Mucosa of descending colon (tissue), 3 donors: ENCODE data around the gene MAOA. TPM values are rescaled to one million over a fixed set of nuclear protein-coding genes. Genes with fewer than 3 reads are reported as not detected.

Experiments used
- ATAC-seq: fragments of 200-7000 bp; cut with Tn5 transposase; one replicate; pipeline ENCODE4 v1.9.1; 2020; ENCODE audit warnings: mild to moderate bottlenecking, moderate library complexity
- DNase-seq, 3 donors: peaks; one replicate each; pipeline ENCODE4 v3.0.0-alpha.2; 2020
- H3K36me3 ChIP-seq: fragments of 200-600 bp; one replicate; pipeline ENCODE4 v1.8.0; 2021; ENCODE audit warnings: low read depth, mild to moderate bottlenecking
- H3K4me1 ChIP-seq: fragments of 200-600 bp; one replicate; pipeline ENCODE4 v1.8.0; 2021; ENCODE audit warnings: low read depth, mild to moderate bottlenecking
- H3K4me3 ChIP-seq: fragments of 200-600 bp; one replicate; pipeline ENCODE4 v1.8.0; 2021; ENCODE audit warnings: mild to moderate bottlenecking
- H3K9me3 ChIP-seq: fragments of 200-600 bp; one replicate; pipeline ENCODE4 v1.8.0; 2021; ENCODE audit warnings: mild to moderate bottlenecking
- CTCF ChIP-seq: fragments of 200-600 bp; IDR thresholded peaks from one replicate; pipeline ENCODE4 v1.8.0; 2022; ENCODE audit warnings: antibody characterized with exemption, mild to moderate bottlenecking
- intact Hi-C, 2 donors: fragments of 100-400 bp; cut with DNase I in 1 of 2; cut with micrococcal nuclease in 1 of 2; formaldehyde crosslinking; loops; one replicate each; pipeline versions ENCODE4 v1.11.0 to v1.11.1; 2022; cut with DNase I, micrococcal nuclease
- total RNA-seq, 3 donors: library from RNA; stranded (reverse); fragmentation: NEBNext Ultra II Directional in 2 of 3; extraction: Animal tissue kit (Norgen Biotek cat#: 25700) in 2 of 3; gene quantifications; one replicate each; pipeline versions ENCODE4 v1.2.1 to v1.2.4, GENCODE V29; 2021 to 2023
- donor health status: DM: no; HTN: no; CAD: no; lungs with moderate emphysema.
- donor health status: DM: no; HTN: no; CAD: no.
- donor health status: DM: no; HTN: yes; CAD: no.

Gene MAOA
- total RNA-seq, 3 donors from 2014 or later: 270 to 401 (median 390) TPM

- ATAC-seq (no peak), DNase-seq (no peak)
- no peaks in the 10 kb centered on the region for H3K9me3 ChIP-seq
- intact Hi-C loops: no loop called here
- H3K4me3 ChIP-seq: no peak overlapping the region
- TF ChIP-seq CTCF: no peak
- no peaks in the 10 kb centered on the region for H3K4me1 ChIP-seq
- no peaks in the 10 kb centered on the region for H3K36me3 ChIP-seq
Measured at GRCh38 chrX:43641691-43642090, 14.4 kb upstream of the MAOA start.

- Histone ChIP-seq H3K9me3 (no peaks in the 10 kb centered on the region), H3K4me1 (no peaks in the 10 kb centered on the region), H3K36me3 (no peaks in the 10 kb centered on the region), H3K4me3 (no peak overlapping the region)
- TF ChIP-seq CTCF: no peak
- DNase-seq: no peak
- intact Hi-C loops: no loop called here
- no peak for ATAC-seq
Measured at GRCh38 chrX:43643201-43643600, 12.9 kb upstream of the MAOA start.

DNA sequence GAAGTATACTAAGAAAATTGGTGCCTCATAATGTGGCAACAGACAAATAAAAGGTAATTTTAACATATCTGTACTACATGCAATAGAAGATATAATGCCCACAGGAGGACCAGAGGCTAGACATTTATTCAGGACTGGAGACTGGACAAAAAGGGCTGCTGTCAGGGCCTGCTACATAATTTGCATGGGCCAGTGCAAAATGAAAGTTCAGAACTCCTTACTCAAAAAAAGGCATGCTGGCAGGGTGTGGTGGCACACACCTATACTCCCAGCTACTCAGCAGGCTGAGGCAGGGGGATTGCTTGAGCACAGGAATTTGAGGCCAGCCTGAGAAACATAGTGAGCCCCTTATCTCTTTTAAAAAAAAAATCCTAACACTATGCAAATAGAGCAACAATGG is 12.4 kb upstream of the MAOA start:
- TF ChIP-seq CTCF: no peak
- no peaks in the 10 kb centered on the region for H3K9me3 ChIP-seq
- no peaks in the 10 kb centered on the region for H3K36me3 ChIP-seq
- ATAC-seq (no peak), DNase-seq (no peak)
- H3K4me3 ChIP-seq: no peak overlapping the region
- no peaks in the 10 kb centered on the region for H3K4me1 ChIP-seq
- intact Hi-C loops: no loop called here

- Histone ChIP-seq H3K9me3 (no peaks in the 10 kb centered on the region), H3K4me3 (no peak overlapping the region), H3K36me3 (no peaks in the 10 kb centered on the region), H3K4me1 (no peaks in the 10 kb centered on the region)
- ATAC-seq (peak; percentile 29), DNase-seq (no peak)
- intact Hi-C loops: no loop called here
- no peak for TF ChIP-seq CTCF
Measured at GRCh38 chrX:43644124-43644701, 11.9 kb upstream of the MAOA start.

- no peak for TF ChIP-seq CTCF
- ATAC-seq: no peak
- no peaks in the 10 kb centered on the region for H3K4me1 ChIP-seq
- H3K36me3 ChIP-seq: no peaks in the 10 kb centered on the region
- DNase-seq: no peak
- intact Hi-C loops: no loop called here
- H3K9me3 ChIP-seq: no peaks in the 10 kb centered on the region
- no peak overlapping the region for H3K4me3 ChIP-seq
Measured at GRCh38 chrX:43646800-43647199, 9.3 kb upstream of the MAOA start.
